Neural cell (in vitro differentiated cells): ENCODE data around the gene BICRA.

Experiments
- CTCF ChIP-seq: fragments of 450-650 bp; IDR thresholded peaks from 2 replicates; pipeline ENCODE4 v1.5.1; 2014; ENCODE audit warnings: antibody characterized with exemption, mild to moderate bottlenecking, moderate library complexity; ENCODE audit not compliant: poor library complexity, severe bottlenecking
- EP300 ChIP-seq: fragments of 450-650 bp; conservative IDR thresholded peaks from 2 replicates; pipeline ENCODE4 v1.6.1; 2014; ENCODE audit warnings: antibody characterized with exemption, mild to moderate bottlenecking, moderate library complexity; ENCODE audit not compliant: poor library complexity, severe bottlenecking
- EZH2 ChIP-seq: fragments of 200-600, 300-800 bp; shearing (Covaris generic), sonication (generic); IDR thresholded peaks from 2 replicates; pipeline ENCODE4 v1.6.1; 2014; ENCODE audit warnings: antibody characterized with exemption, low read length, borderline replicate concordance, mild to moderate bottlenecking; ENCODE audit not compliant: insufficient read depth, poor library complexity, severe bottlenecking
- POLR2AphosphoS5 ChIP-seq: IDR thresholded peaks from 2 replicates; pipeline ENCODE4 v1.6.1; 2012
- RAD21 ChIP-seq: fragments of 450-650 bp; conservative IDR thresholded peaks from 2 replicates; pipeline ENCODE4 v1.6.1; 2014; ENCODE audit warnings: antibody characterized with exemption, mild to moderate bottlenecking, moderate library complexity
- REST ChIP-seq: IDR thresholded peaks from 2 replicates; pipeline ENCODE4 v1.6.1; 2012; ENCODE audit warnings: borderline replicate concordance
- SMC3 ChIP-seq: fragments of 450-650 bp; conservative IDR thresholded peaks from 2 replicates; pipeline ENCODE4 v1.6.1; 2014; ENCODE audit warnings: antibody characterized with exemption, mild to moderate bottlenecking, moderate library complexity; ENCODE audit not compliant: poor library complexity

GRCh38 chr19:47657719-47658118, 48.8 kb downstream of the BICRA start:
- TF ChIP-seq CTCF (no peak), EP300 (no peak), POLR2AphosphoS5 (no peak), RAD21 (no peak), SMC3 (no peak), EZH2 (no peak), REST (no peak)
